PFSK-1 (cell line): ENCODE measurements around the gene UBXN10.

Experiments used
- POLR2AphosphoS5 ChIP-seq: IDR thresholded peaks from 2 replicates; pipeline ENCODE4 v1.6.1; 2012; ENCODE audit warnings: low read depth, mild to moderate bottlenecking, control low read depth, low read length, moderate library complexity
- REST ChIP-seq, 2 experiments: IDR thresholded peaks; 2 replicates each; pipeline versions ENCODE4 v1.6.1 to v1.8.0; 2011 to 2012; ENCODE audit warnings: low read depth in 2 of 2, low read length in 2 of 2, control low read depth in 1 of 2, inconsistent platforms in 1 of 2, mild to moderate bottlenecking in 1 of 2, moderate library complexity in 1 of 2; ENCODE audit not compliant: insufficient read depth in 1 of 2
- TAF1 ChIP-seq: IDR thresholded peaks from 2 replicates; pipeline ENCODE4 v1.6.1; 2012; ENCODE audit warnings: low read length, control low read depth, borderline replicate concordance; ENCODE audit not compliant: insufficient read depth

GRCh38 chr1:20209471-20209870 lies 23.6 kb downstream of the UBXN10 start:
- no peak for TF ChIP-seq POLR2AphosphoS5
- no peak for TF ChIP-seq REST (IDR thresholded peaks at IDR 0.05; ENCODE audit: insufficient read depth in 1 of 2, low read depth in 2 of 2, low read length in 2 of 2)
- no peak for TF ChIP-seq TAF1
